H54 (cell line): ENCODE measurements around the gene EPS8L3.
A peak's percentile ranks its signal among the peaks of the same experiment; 100 is the strongest.

Source experiments
- DNase-seq: peaks from one replicate; pipeline ENCODE4 v3.0.0; 2011; ENCODE audit warnings: low spot score, mixed read lengths; ENCODE audit not compliant: insufficient read length
- FAIRE-seq: peaks from 3 replicates; lab custom pipeline; 2011; peaks lifted over from hg19 to GRCh38; lab: Jason Lieb, UNC
- POLR2A ChIP-seq: IDR thresholded peaks from 2 replicates; pipeline ENCODE4 v1.6.1; 2011; ENCODE audit warnings: low read depth, mild to moderate bottlenecking, low read length

Gene EPS8L3

GRCh38 chr1:109790329-109790728, 26.6 kb upstream of the EPS8L3 start:
- DNase-seq = no peak
- FAIRE-seq = no peak
- no peak for TF ChIP-seq POLR2A

DNA sequence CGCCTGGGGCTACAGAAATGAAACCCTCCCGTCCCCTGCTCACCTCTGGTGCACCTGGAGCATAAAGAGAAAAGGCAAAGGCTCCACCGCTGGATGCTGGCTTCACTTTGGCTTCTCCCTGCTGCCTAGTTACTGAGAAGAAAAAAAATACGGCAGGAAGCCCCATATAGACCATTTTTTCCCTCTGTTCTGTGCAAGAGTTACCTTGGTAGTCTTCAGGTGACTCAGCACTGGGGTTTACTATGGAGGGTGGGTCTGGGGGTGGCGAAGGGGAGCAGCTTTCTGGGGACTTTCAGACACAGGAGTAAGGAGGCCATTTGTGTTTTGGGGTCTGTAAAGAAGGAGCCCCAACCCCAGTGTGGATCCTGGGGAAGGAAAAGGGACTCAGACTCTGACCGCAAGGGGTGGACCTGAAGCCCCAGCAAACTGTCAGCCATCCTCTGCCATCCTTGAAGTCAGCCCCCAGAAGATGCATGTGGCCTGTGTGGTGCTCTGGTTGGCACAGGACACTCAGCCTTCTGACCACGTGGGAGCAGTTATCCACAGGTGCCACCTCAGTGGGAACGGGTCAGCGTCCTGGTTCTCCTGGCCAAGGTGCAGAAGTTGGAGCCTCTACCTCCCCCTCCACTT, 25.9 kb upstream of the EPS8L3 start:
- no peak for TF ChIP-seq POLR2A
- no peak for FAIRE-seq
- no peak for DNase-seq

- DNase-seq = no peak
- TF ChIP-seq POLR2A = no peak
- no peak for FAIRE-seq
Measured at GRCh38 chr1:109788695-109789521, 25.2 kb upstream of the EPS8L3 start.

- DNase-seq (no peak), FAIRE-seq (no peak)
- no peak for TF ChIP-seq POLR2A
Measured at GRCh38 chr1:109787845-109788601, 24.3 kb upstream of the EPS8L3 start.

DNA sequence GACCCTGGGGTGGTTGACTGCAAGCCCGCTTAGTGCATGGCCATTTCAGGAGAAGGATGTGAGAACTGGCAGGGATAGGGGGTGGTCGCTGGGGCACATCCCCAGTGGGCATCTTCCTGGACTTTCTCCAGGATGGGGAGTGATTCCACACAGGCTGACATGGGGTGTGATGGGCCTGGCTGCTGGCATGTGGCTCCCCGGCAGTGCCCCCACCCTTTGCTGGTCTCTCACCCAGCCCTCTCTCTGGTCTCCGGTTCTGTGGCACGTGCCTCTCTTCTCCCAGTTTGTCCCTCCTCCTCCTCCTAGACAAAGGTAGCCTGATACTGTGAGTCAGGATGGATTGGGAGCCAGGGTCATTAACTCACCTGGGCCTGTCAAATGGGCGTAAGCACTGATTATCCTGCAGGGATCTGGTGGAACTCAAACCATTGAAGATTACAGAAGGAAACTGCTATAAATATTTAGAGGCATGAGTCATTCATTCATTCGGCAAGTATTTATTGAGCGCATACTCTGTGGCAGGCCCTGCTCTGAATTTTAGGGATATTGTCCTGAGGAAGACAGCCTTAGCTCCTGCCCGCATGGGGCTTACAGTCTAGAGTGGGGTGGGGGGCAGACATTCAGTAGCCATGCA, 23.6 kb upstream of the EPS8L3 start:
- DNase-seq = no peak
- no peak for FAIRE-seq

DNA sequence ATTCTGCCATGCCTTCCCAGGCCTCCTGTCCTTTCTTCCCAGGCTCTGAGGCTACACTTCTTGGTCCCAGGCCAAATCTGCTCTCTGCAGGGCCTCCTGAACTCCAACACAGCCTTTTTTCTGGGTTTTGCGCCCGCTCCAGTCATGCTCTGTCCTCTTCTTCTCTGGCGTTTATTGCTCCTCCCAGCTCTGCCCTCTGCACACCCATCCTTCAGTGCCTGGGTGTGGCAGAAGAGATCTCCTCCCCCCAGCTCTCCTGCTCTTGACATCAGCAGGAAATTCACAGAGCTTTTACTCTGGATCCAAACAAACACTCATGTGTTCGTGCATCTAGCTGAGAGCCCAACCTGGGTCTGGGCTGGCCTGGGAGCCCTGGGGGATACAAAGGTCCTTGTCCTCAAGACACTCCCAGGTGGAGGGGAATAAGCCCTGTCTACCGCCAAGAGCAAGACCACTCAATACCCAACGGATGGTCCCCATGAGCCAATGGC, 22.9 kb upstream of the EPS8L3 start:
- no peak for TF ChIP-seq POLR2A
- FAIRE-seq = no peak
- DNase-seq = no peak

More for the DNA sequence above, 23.6 kb upstream of the EPS8L3 start:
- no peak for TF ChIP-seq POLR2A

DNA sequence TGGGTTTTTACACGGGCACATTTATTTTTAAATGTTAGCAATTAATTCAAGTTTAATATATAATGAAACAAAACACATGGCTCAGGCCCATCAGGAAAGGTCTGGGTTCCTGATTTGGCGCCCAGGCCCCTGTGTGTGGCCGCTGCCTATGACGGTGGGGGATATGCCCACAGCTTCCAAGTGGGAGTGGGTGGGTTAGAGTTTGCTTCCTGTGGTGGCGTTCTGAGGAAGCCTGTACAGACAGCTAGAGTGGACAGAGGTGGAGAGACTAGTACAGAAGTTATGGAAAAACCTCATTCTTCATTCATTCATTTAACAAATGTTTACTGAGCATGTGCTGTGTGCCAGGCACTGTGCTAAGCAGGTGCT, 22.4 kb upstream of the EPS8L3 start:
- FAIRE-seq (no peak), DNase-seq (no peak)
- TF ChIP-seq POLR2A = no peak

DNA sequence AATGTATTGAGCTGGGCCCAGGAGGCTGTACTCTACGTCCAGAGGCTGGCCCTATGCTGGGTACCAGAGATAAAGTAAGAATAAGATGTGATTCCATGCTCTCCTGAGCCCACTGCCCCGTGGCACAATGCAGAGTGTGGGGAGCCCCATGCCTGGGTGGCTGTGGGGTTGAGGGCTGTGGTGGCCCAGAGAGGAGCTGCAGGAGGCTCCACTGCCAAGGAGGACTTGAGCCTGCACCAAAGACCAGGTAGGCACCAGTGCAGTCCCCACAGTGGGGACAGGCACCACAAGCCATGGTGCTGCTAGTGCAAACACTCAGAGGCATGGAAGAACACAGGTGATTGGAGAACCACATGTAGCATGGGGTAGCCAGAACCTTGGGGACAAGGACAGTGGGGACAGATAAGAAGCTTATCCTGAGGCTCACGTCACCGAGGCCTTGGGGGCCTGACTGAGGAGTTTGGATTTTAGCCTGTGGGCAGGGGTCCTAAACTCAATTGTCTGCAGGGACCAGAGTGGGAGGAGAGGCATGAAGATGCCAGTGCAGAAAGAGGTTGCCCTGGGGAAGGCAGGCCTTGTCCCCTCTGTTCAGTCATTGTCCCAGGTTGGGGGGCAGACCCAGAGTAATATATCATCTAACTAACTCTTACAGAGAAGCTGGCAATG, 21.9 kb upstream of the EPS8L3 start:
- no peak for TF ChIP-seq POLR2A
- FAIRE-seq = no peak
- DNase-seq = no peak

- FAIRE-seq (no peak), DNase-seq (no peak)
- TF ChIP-seq POLR2A = no peak
Measured at GRCh38 chr1:109784551-109785252, 21.0 kb upstream of the EPS8L3 start.

- DNase-seq = peak; percentile 73
- TF ChIP-seq POLR2A = no peak
- FAIRE-seq = peak; percentile 83
Measured at GRCh38 chr1:109783436-109783835, 19.7 kb upstream of the EPS8L3 start.

DNA sequence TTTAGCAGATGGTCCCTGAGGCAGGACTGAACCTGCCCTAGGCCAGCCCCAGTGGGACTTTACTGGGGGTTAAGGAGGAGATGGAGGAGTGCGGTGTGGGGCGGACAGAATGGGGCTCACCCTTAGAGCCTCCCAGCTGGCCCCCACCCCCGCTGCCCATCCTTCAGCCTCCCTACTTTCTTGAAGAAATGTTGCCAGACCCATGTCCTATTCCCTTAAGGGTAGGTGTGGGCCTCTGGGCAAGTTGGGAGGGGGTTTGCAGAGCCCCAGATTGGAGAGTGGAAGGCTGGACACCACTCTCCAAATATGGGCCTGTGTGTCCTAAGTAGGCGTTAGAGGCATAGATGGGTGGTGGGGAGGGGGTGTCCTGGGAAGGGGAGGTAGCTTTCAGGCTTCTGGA, 19.2 kb upstream of the EPS8L3 start:
- DNase-seq = no peak
- FAIRE-seq = no peak
- no peak for TF ChIP-seq POLR2A

DNA sequence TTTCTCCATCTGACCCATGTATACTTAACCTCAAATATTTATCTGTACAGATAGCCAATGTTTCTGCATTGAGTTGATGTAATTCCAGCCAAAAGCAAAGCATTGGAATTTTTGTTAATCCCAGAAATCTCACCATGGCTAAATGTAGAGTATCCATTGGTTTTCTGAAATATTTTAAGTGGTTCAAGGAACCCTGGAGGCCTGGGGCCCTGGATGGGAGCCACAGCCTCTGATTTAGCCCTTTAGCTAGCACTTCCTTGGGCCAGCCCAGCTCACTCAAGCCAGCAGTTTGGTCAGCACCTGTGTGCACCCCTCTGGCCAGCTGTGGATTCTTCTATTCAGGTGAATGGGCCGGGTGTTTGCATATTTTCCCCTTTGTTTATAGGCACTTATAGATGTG, 18.8 kb upstream of the EPS8L3 start:
- no peak for FAIRE-seq
- TF ChIP-seq POLR2A = no peak
- DNase-seq = no peak
